Neural progenitor cell (in vitro differentiated cells): ENCODE data around the gene TMCO4.

Experiments used
- CTCF ChIP-seq: fragments of 200-600 bp; sonication (generic); IDR thresholded peaks from 2 replicates; pipeline ENCODE4 v1.5.1; 2017; ENCODE audit warnings: antibody characterized with exemption, mild to moderate bottlenecking
- EZH2 ChIP-seq: fragments of 200-600 bp; sonication (generic); IDR thresholded peaks from 2 replicates; pipeline ENCODE4 v1.6.1; 2017; ENCODE audit warnings: antibody characterized with exemption, mild to moderate bottlenecking, moderate library complexity
- EZH2phosphoT487 ChIP-seq: fragments of 200-600 bp; sonication (generic); IDR thresholded peaks from 2 replicates; pipeline ENCODE4 v1.6.1; 2017; ENCODE audit warnings: antibody characterized with exemption

GRCh38 chr1:19690342-19690741, 109.4 kb downstream of the TMCO4 start:
- TF ChIP-seq CTCF (no peak), EZH2 (no peak), EZH2phosphoT487 (no peak)
